Central memory CD8-positive, alpha-beta T cell (primary cell): ENCODE data around the gene MYO7A.
A peak's percentile ranks its signal among the peaks of the same experiment; 100 is the strongest.

Source experiments
- ATAC-seq: fragments of 150-1000 bp; cut with Tn5 transposase; replicated peaks from 2 replicates; pipeline ENCODE4 v1.10.0; 2022; ENCODE audit warnings: mild to moderate bottlenecking, moderate FRiP score, moderate number of reproducible peaks; ENCODE audit not compliant: poor library complexity, severe bottlenecking; ENCODE audit errors: extremely low read depth
- DNase-seq, 2 donors: peaks; one replicate each; pipeline ENCODE4 v3.0.0; 2021; ENCODE audit warnings: low spot score in 2 of 2
- H3K27ac Mint-ChIP-seq: one replicate; pipeline ENCODE4 v1.8.0; 2022; ENCODE audit warnings: low read depth, mild to moderate bottlenecking, moderate library complexity, mixed read lengths
- H3K27me3 Mint-ChIP-seq: one replicate; pipeline ENCODE4 v1.8.0; 2022; ENCODE audit warnings: mixed read lengths
- H3K36me3 Mint-ChIP-seq: one replicate; pipeline ENCODE4 v1.8.0; 2022; ENCODE audit warnings: mild to moderate bottlenecking, moderate library complexity, mixed read lengths; ENCODE audit not compliant: insufficient read depth
- H3K4me1 Mint-ChIP-seq: one replicate; pipeline ENCODE4 v1.8.0; 2022; ENCODE audit warnings: mixed read lengths
- H3K4me3 Mint-ChIP-seq: one replicate; pipeline ENCODE4 v1.8.0; 2022; ENCODE audit warnings: mild to moderate bottlenecking, moderate library complexity, mixed read lengths
- H3K9me3 Mint-ChIP-seq: one replicate; pipeline ENCODE4 v1.8.0; 2022; ENCODE audit warnings: mixed read lengths

The MYO7A gene

DNA sequence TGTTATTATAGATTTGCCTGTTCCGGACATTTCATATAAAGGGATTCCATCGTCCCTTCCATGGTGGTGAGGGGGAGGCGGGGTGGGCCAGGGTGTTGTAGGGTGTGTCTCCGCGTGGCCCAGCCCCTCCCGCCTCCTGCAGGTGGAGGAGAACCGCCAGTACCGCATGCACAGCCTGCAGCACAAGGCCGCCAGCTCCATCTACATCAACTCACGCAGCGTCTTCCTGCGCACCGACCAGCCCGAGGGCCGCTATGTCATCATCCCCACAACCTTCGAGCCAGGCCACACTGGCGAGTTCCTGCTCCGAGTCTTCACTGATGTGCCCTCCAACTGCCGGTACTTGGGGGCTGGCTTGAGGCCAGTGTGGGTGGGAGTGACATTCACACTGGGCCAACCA, 7.5 kb upstream of the MYO7A start:
- H3K4me3 Mint-ChIP-seq = no peak overlapping the region
- no peaks in the 10 kb centered on the region for H3K4me1 Mint-ChIP-seq
- H3K9me3 Mint-ChIP-seq = no peaks in the 10 kb centered on the region
- H3K36me3 Mint-ChIP-seq = peaks cover 2% of the 10 kb centered on the region
- H3K27ac Mint-ChIP-seq = no peak overlapping the region
- ATAC-seq (no peak), DNase-seq (no peak)
- H3K27me3 Mint-ChIP-seq = no peaks in the 10 kb centered on the region

DNA sequence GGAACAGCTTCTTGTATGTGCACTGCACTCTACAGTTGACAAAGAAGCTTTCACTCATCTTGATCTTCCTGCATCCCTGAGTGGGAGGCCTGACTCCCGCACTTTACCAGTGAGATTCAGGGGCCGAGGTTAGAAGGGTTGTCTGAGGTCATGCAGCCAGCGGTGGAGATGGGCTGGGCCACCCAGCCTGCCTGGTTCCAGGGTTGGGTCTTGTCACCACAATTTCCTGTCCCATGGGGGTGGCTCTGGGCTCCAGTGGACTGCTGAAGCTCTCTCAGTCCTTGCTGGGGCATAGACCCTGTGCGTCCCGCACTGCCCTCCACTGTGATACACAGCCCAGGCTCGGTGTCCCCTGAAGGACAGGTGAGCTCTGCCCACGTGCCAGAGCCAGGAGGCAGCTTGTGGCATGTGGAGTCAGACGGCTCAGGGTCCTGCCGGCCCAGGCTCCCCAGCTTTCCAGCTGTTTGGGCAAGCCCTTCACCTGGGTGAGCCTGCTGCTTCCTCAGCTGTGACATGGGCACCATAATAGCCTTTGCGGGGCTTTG, 6.9 kb upstream of the MYO7A start:
- H3K27ac Mint-ChIP-seq = no peak overlapping the region
- DNase-seq (no peak), ATAC-seq (no peak)
- no peaks in the 10 kb centered on the region for H3K9me3 Mint-ChIP-seq
- H3K36me3 Mint-ChIP-seq = peaks cover 2% of the 10 kb centered on the region
- no peak overlapping the region for H3K4me3 Mint-ChIP-seq
- peaks cover 1% of the 10 kb centered on the region for H3K4me1 Mint-ChIP-seq
- no peaks in the 10 kb centered on the region for H3K27me3 Mint-ChIP-seq

DNA sequence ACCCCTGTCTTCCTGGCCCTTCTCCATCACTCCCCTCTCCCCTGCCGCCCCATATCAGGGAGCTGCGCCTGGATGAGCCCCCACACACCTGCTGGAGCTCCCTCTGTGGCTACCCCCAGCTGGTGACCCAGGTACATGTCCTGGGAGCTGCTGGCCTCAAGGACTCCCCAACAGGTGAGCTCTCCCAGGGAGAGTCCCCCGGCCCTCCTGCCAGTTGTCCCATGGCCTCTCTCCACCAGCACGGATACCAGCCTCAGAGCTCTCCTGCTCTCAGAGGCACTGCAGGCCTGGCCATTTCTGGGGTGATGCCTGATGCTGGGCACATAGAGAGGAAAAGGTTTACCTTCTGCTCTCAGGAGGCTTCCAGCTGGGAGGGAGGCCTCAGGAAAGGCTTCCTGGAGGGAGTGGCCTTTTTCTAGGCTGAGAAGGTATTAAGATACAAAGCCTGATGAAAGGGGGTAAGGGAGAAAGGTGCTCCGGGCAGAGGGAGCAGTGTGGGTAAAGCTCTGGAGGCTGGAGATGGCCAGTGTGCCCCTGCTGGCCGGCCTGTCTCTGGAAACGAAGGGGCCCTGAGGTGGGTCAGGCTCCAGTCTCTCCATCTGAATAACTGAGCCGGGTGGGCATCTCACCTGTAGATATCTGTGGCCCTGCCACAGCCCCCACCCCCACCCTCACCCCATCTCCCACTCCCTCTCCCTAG, 6.0 kb upstream of the MYO7A start:
- Mint-ChIP-seq H3K9me3 (no peaks in the 10 kb centered on the region), H3K4me1 (peaks cover 6% of the 10 kb centered on the region), H3K36me3 (peaks cover 2% of the 10 kb centered on the region), H3K27ac (no peak overlapping the region), H3K4me3 (no peak overlapping the region), H3K27me3 (no peaks in the 10 kb centered on the region)
- ATAC-seq (no peak), DNase-seq (no peak)

DNA sequence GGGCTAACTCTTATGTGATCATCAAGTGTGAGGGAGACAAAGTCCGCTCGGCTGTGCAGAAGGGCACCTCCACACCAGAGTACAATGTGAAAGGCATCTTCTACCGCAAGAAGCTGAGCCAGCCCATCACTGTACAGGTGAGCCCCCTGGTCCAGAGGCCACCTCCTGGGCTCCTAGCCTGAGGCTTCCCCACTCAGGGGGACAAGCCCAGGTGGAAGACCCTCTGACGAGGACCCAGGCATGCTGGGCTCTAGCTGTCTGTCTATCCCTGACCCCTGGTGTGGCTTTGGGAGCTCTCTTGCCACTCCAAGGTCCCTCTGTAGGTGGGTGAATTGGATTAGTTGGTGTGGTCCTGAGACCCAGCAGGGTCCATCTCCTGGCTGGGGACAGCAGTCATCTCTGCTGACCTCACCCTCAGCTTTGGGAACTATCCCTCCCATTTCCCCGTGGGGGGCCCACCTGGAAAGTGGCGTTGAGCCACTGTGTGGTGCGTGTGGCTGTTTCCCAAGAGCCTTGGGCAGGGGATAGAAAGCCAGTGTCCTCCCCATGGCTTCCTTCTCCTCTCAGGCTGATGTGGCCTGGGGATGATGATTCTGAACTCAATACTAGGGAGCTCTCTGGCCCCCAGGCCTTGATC, 5.4 kb upstream of the MYO7A start:
- Mint-ChIP-seq H3K27ac (no peak overlapping the region), H3K36me3 (peaks cover 2% of the 10 kb centered on the region), H3K4me1 (peaks cover 9% of the 10 kb centered on the region), H3K9me3 (no peaks in the 10 kb centered on the region), H3K27me3 (no peaks in the 10 kb centered on the region), H3K4me3 (no peak overlapping the region)
- ATAC-seq (no peak), DNase-seq (no peak)

DNA sequence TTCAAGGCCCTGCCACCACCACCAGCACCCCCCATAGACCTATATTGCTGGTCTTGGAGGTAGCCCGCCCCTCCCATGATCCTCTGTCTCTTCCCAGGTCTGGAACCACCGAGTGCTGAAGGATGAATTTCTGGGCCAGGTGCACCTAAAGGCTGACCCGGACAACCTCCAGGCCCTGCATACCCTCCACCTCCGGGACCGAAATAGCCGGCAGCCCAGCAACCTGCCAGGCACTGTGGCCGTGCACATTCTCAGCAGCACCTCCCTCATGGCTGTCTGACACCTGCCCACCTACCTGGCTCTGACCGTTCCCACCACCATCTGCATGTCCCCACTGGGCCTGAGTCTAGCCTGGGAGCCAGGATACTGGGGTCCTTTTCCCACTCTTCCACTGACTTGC, 4.5 kb upstream of the MYO7A start:
- Mint-ChIP-seq H3K4me1 (peaks cover 11% of the 10 kb centered on the region), H3K4me3 (no peak overlapping the region), H3K27ac (no peak overlapping the region), H3K9me3 (no peaks in the 10 kb centered on the region), H3K27me3 (no peaks in the 10 kb centered on the region), H3K36me3 (peaks cover 2% of the 10 kb centered on the region)
- DNase-seq (no peak), ATAC-seq (no peak)

DNA sequence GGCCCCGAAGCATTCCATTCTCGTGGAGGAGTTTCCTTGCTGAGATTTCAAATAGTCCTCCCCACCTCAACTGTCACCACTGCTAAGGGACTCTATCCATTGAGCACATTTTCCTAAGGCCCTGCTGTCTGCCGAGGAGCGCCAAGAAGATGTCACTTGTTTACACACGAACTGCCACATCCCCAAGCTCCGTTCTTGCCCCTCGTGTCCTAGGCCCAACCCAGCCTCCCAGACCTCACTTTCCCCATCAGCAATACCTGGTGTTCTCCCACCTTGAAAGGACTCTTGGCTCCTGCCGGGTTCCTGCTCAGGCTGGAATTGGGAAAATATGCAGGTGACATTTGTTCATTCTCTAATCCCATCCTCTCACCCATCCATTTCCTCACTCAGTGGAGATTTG, 4.0 kb upstream of the MYO7A start:
- peaks cover 2% of the 10 kb centered on the region for H3K36me3 Mint-ChIP-seq
- DNase-seq = no peak
- ATAC-seq = no peak
- H3K4me3 Mint-ChIP-seq = no peak overlapping the region
- H3K4me1 Mint-ChIP-seq = peaks cover 11% of the 10 kb centered on the region
- H3K9me3 Mint-ChIP-seq = no peaks in the 10 kb centered on the region
- H3K27ac Mint-ChIP-seq = no peak overlapping the region
- no peaks in the 10 kb centered on the region for H3K27me3 Mint-ChIP-seq

DNA sequence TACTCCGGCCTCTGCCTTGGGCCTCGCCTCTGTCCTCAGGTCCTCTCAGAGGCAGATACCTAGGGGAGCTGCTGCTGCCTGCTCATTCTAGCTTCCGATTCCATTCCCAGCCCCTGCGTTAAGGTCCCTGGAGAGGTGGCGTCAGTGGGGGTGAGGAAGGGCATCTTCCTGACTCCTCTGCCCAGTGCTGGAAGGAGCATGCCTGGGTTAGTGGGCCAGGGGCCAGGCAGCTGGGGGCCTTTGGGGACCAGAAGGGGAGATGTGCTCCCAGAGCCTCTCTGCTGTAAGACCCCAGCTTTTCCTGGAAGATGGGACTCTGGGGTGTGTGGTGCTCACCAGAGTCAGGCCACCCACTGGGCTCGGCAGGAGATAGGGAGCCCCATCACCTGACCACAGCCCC, 3.6 kb upstream of the MYO7A start:
- Mint-ChIP-seq H3K27me3 (no peaks in the 10 kb centered on the region), H3K9me3 (no peaks in the 10 kb centered on the region), H3K4me3 (no peak overlapping the region), H3K4me1 (peaks cover 11% of the 10 kb centered on the region), H3K36me3 (peaks cover 2% of the 10 kb centered on the region), H3K27ac (no peak overlapping the region)
- no peak for ATAC-seq
- no peak for DNase-seq

DNA sequence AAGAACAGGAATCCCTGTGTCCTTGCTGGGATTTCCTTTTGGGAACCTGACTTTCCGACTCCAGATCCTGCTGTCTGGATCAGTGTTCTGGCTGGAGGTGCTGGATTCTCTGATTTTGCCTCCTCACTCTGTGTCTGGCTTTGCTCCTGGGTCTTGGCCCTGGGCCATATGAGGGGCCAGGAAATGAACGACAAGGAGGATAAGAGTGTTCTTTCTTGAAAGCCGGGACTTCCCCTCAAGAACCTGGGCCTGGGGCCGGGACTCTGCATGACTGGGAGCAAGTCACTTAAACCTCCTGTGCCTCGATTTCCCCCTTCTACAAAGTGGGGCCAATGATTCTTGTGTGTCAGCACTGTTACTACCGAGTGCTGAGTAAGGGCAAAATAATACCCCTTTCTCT, 2.9 kb upstream of the MYO7A start:
- no peak for DNase-seq
- Mint-ChIP-seq H3K4me1 (peaks cover 11% of the 10 kb centered on the region), H3K27me3 (no peaks in the 10 kb centered on the region), H3K36me3 (no peaks in the 10 kb centered on the region), H3K9me3 (no peaks in the 10 kb centered on the region), H3K27ac (no peak overlapping the region), H3K4me3 (no peak overlapping the region)
- ATAC-seq = no peak

DNA sequence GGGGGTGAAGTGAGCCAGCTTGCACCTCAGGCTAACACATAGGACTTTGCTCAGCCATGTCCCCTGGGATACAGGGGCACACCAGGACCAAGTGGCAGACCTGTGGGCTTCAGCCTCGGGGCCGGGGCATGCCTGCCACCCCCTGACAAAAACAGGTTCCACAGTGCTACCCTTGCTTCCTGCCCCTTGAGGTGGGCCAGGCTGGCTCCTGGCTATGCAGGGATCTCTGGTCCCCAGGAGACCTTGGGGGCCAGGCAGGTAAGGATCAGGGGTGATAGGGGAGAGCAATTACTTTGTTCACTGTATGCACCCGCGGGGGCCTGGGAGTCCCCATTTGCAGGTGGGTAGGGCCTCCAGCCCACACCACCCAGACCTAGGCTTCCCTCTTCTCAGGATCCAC, 2.4 kb upstream of the MYO7A start:
- ATAC-seq (no peak), DNase-seq (no peak)
- H3K4me3 Mint-ChIP-seq = no peak overlapping the region
- H3K27me3 Mint-ChIP-seq = no peaks in the 10 kb centered on the region
- peaks cover 11% of the 10 kb centered on the region for H3K4me1 Mint-ChIP-seq
- no peaks in the 10 kb centered on the region for H3K36me3 Mint-ChIP-seq
- no peak overlapping the region for H3K27ac Mint-ChIP-seq
- no peaks in the 10 kb centered on the region for H3K9me3 Mint-ChIP-seq

DNA sequence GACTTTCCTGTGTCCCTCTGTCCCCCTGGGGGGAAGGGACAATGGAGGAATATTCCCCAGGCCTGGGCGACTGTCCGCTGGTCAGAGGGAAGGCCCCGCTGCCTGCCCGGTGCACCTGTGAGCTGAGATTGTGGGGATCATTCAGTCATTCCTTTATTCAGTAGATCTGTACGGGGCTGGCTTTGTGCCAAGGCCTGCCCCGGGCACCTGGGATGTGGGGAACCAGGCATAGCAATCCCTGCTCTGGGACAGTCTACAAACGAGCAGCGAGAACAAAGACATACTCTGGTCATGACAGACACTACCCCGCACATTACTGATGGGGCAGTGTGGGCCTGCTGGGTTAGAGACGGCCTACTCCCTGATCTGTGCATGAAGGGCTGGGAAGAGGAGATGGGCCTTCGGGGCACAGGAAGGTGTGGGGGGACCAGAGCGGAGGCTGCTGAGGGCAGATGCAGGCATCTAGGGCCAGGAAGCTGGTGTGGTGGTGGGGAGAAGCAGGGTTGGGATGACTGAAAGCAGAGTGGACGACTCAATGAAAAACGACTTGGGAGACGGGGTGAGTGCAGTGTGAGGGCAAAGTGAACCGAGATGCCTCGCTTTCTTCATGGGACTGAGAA, 1.8 kb upstream of the MYO7A start:
- DNase-seq (no peak), ATAC-seq (no peak)
- Mint-ChIP-seq H3K36me3 (no peaks in the 10 kb centered on the region), H3K27me3 (no peaks in the 10 kb centered on the region), H3K4me1 (peaks cover 11% of the 10 kb centered on the region), H3K9me3 (no peaks in the 10 kb centered on the region), H3K4me3 (peak overlapping the region; percentile 51), H3K27ac (no peak overlapping the region)

DNA sequence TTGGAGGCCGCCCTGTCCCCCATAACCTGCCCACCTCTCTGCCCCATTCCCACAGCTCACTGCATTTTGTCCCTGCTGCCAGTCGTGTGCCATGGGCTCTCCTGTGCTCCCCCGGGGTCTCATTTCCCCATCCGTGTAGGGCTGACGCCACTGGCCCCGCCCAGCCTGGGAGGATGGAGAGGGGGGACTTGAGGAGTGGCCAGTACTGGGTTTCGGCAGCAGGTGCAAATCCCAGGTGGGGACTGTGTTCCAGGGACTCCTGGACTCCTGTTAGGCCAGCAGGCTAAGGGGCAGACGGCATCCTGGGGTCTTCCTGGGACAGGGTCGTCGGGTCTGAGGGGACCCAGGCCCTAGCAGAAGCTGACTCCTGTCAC, 1.2 kb upstream of the MYO7A start:
- H3K36me3 Mint-ChIP-seq = no peaks in the 10 kb centered on the region
- peaks cover 11% of the 10 kb centered on the region for H3K4me1 Mint-ChIP-seq
- no peaks in the 10 kb centered on the region for H3K9me3 Mint-ChIP-seq
- peak overlapping the region; percentile 65 for H3K4me3 Mint-ChIP-seq
- no peak overlapping the region for H3K27ac Mint-ChIP-seq
- no peaks in the 10 kb centered on the region for H3K27me3 Mint-ChIP-seq
- DNase-seq = no peak
- ATAC-seq = no peak

DNA sequence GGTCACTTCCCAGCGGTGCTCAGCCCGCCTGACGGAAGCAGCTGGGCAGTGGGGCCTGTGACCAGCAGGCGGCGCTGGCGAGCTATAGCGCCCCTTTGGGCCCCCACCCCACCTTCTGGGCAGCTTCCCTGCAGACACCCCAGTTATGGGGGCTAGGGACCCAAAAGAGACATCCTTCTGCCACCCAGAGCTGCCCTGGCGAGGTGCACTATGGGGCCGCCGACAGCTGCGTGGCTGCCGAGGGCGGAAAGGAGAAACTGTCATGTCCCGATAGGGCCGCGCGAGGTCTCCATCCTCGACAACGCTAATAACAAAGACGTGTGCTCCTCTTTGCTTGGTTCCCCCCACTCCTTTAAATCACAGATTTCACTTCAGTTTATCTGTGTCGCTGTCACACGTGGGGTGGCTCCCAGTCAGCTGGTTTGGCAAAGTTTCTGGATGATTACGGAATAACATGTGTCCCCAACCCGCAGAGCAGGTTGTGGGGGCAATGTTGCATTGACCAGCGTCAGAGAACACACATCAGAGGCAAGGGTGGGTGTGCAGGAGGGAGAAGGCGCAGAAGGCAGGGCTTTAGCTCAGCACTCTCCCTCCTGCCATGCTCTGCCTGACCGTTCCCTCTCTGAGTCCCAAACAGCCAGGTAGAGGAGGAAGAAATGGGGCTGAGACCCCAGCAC, 673 bp upstream of the MYO7A start:
- Mint-ChIP-seq H3K36me3 (no peaks in the 10 kb centered on the region), H3K27ac (no peak overlapping the region), H3K4me3 (peak overlapping the region; percentile 65), H3K9me3 (no peaks in the 10 kb centered on the region), H3K4me1 (peaks cover 11% of the 10 kb centered on the region), H3K27me3 (no peaks in the 10 kb centered on the region)
- DNase-seq (peak; percentile 25 to 53), ATAC-seq (peak; percentile 60)
